Stimulated activated CD8-positive, alpha-beta memory T cell treated with anti-CD3 and anti-CD28 coated beads, Interleukin-7, amount 100 ng/mL, for 4 hours (primary cell): Measurements from ENCODE around the gene MYRF.

Experiments
- DNase-seq, 2 donors: peaks; one replicate each; pipeline ENCODE4 v3.0.0-alpha.2; 2020; ENCODE audit warnings: low read depth in 2 of 2

The MYRF gene

GRCh38 chr11:61817471-61818202 lies 65.2 kb downstream of the MYRF start:
- DNase-seq: no peak

- no peak for DNase-seq
Observed at GRCh38 chr11:61820174-61820573, 67.7 kb downstream of the MYRF start.

GRCh38 chr11:61826930-61827570 lies 74.6 kb downstream of the MYRF start:
- DNase-seq: no peak

GRCh38 chr11:61827571-61828378 lies 75.3 kb downstream of the MYRF start, which contains the start of gene FADS2:
Gene FADS2 (plus strand): TSS chr11:61828300. CDS start chr11:61828391, 91 bp downstream.
- peak; percentile 43 to 68 for DNase-seq

GRCh38 chr11:61828379-61828628 lies 75.9 kb downstream of the MYRF start:
- no peak for DNase-seq

- DNase-seq: no peak
Observed at GRCh38 chr11:61828629-61829407, 76.4 kb downstream of the MYRF start.

GRCh38 chr11:61829806-61830205 lies 77.4 kb downstream of the MYRF start:
- DNase-seq: no peak

- no peak for DNase-seq
Observed at GRCh38 chr11:61830237-61831105, 78.0 kb downstream of the MYRF start.

GRCh38 chr11:61832207-61832606 lies 79.8 kb downstream of the MYRF start:
- DNase-seq: no peak

- DNase-seq: no peak
Observed at GRCh38 chr11:61832754-61833153, 80.3 kb downstream of the MYRF start.

GRCh38 chr11:61833471-61833870 lies 81.0 kb downstream of the MYRF start:
- DNase-seq: no peak

- no peak for DNase-seq
Observed at GRCh38 chr11:61833926-61834277, 81.5 kb downstream of the MYRF start.

- DNase-seq: peak; percentile 34 to 40
Observed at GRCh38 chr11:61834278-61835048, 82.0 kb downstream of the MYRF start.

- DNase-seq: no peak
Observed at GRCh38 chr11:61836193-61836592, 83.8 kb downstream of the MYRF start.

- DNase-seq: no peak
Observed at GRCh38 chr11:61837411-61838005, 85.1 kb downstream of the MYRF start.
